Coronary artery (tissue), 2 donors: ENCODE results near the gene PPP2R5E.

Experiments
- DNase-seq: peaks from one replicate; pipeline ENCODE4 v3.0.0-alpha.2; 2017; ENCODE audit warnings: low spot score
- H3K27ac ChIP-seq, 2 donors: fragments of 200-600 bp; sonication (generic); one replicate each; pipeline ENCODE4 v1.5.1; 2016 to 2019
- H3K4me3 ChIP-seq: fragments of 200-600 bp; sonication (generic); 2 replicates; pipeline ENCODE4 v1.5.1; 2016; ENCODE audit warnings: mild to moderate bottlenecking, moderate library complexity
- CTCF ChIP-seq: fragments of 200-600 bp; sonication (generic); IDR thresholded peaks from one replicate; pipeline ENCODE4 v1.5.1; 2019; ENCODE audit warnings: antibody characterized with exemption

PPP2R5E gene

GRCh38 chr14:63428486-63428885 is 114.7 kb downstream of the PPP2R5E start:
- H3K4me3 ChIP-seq: no peak overlapping the region
- no peak overlapping the region for H3K27ac ChIP-seq
- no peak for DNase-seq
- TF ChIP-seq CTCF: no peak

- no peak for DNase-seq
- Histone ChIP-seq H3K27ac (no peak overlapping the region), H3K4me3 (no peak overlapping the region)
- TF ChIP-seq CTCF: no peak
Observed at GRCh38 chr14:63426838-63427352, 116.3 kb downstream of the PPP2R5E start.

GRCh38 chr14:63423889-63424288 is 119.3 kb downstream of the PPP2R5E start:
- Histone ChIP-seq H3K4me3 (no peak overlapping the region), H3K27ac (no peak overlapping the region)
- no peak for TF ChIP-seq CTCF
- DNase-seq: no peak

- H3K4me3 ChIP-seq: no peak overlapping the region
- TF ChIP-seq CTCF: no peak
- H3K27ac ChIP-seq: no peak overlapping the region
- no peak for DNase-seq
Observed at GRCh38 chr14:63423381-63423780, 119.8 kb downstream of the PPP2R5E start.

- Histone ChIP-seq H3K4me3 (no peak overlapping the region), H3K27ac (no peak overlapping the region)
- TF ChIP-seq CTCF: no peak
- no peak for DNase-seq
Observed at GRCh38 chr14:63421919-63422318, 121.3 kb downstream of the PPP2R5E start.

- H3K27ac ChIP-seq: no peak overlapping the region
Observed at GRCh38 chr14:63421226-63421625, 122.0 kb downstream of the PPP2R5E start.

More at GRCh38 chr14:63421226-63421625, 122.0 kb downstream of the PPP2R5E start:
- no peak overlapping the region for H3K4me3 ChIP-seq
- DNase-seq: no peak
- TF ChIP-seq CTCF: no peak
